ENCODE results near the gene CALHM2. TPM values are rescaled to one million over a fixed set of nuclear protein-coding genes. Genes with fewer than 3 reads are reported as not detected.
A peak's percentile ranks its signal among the peaks of the same experiment; 100 is the strongest.

The CALHM2 gene
- total RNA-seq (2012; rRNA removed) = 2.2 and 2.5 TPM in 2 replicates
- polyA plus RNA-seq (2012; rRNA removed) = 7.9 and 9.0 TPM in 2 replicates
- polyA plus RNA-seq (2012; cell fraction: cytosol; rRNA removed) = 7.2 and 13.4 TPM in 2 replicates
- polyA plus RNA-seq (2012; cell fraction: nucleus; rRNA removed; ENCODE audit: low replicate concordance) = 7.4 and 12.8 TPM in 2 replicates
- percentile 20 among the genes with signal in this experiment for Bru-seq, nascent RNA
- percentile 38 among the genes with signal in this experiment for BruChase-seq, experiment 1, labeled RNA remaining after a 6-hour chase
- BruChase-seq, experiment 2, labeled RNA remaining after a 2-hour chase = percentile 44 among the genes with signal in this experiment
- long read RNA-seq, partial matches to known transcripts = 2 of 9 reads
- long read RNA-seq, other reads (novel, unspliced or antisense) = 6 of 9 reads

DNA sequence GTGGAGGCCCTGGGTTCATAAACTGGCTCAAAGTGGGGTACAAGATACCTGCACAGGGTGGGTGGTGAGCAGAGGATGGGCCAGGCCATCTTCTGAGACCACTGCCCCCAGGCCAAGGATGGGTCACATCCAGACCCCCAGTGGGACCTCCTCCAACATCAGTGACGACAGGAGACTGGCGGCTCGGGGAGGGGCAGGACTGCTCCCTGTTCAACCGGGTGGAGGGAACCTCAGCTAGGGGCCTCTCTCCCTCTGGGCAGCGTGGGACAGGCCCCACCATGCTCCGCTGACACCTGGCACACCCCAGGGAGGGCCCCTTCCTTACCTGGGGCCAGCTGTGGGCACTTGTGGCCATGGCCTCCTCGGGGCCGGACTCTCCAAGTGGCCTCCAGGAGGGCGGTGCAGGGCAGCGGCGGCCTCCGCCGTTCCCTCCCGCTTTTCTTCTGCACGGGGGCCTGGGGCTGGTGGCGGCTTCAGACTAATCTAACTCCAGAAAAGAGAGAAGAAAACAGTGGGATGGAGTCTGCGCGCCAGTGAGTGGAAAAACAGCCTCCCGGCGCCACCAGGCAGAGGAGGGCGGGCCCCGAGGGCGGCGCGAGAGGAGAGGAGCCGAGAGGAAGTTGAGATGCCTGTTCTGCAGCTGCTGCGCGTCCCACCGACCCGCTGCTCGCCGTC lies at the start of gene CALHM2:
Gene CALHM2 (minus strand): TSS at position 540 of the 675 bp plus-strand sequence. CDS start 2,429 bp downstream, outside the sequence.
- Histone ChIP-seq H3K9ac (ENCODE audit: low read depth, low read length) (peak within 1 kb of the TSS; percentile 43), H2AK5ac (ENCODE audit: low read depth, low read length) (peak within 1 kb of the TSS; percentile 94), H3K9me1 (ENCODE audit: insufficient read depth, low read length) (peaks cover 8% of the 10 kb centered on the region), H2BK15ac (ENCODE audit: low read depth, low read length) (peak within 1 kb of the TSS; percentile 35; the same call in 1 of the 3 replicates), H2BK120ac (ENCODE audit: low read depth, low read length) (peak within 1 kb of the TSS; percentile 46), H3K27ac (ENCODE audit: insufficient read depth, low read length) (peak within 1 kb of the TSS; percentile 25; the same call in 1 of the 2 replicates), H3K36me3 (ENCODE audit: control insufficient read depth, insufficient read depth, low read length) (peaks cover 13% of the 10 kb centered on the region), H4K91ac (ENCODE audit: insufficient read depth, low read depth, low read length) (peak within 1 kb of the TSS; percentile 82), H4K20me1 (ENCODE audit: insufficient read depth, low read length) (peaks cover 9% of the 10 kb centered on the region; the same call in 1 of the 2 replicates), H3K14ac (replicated peaks; ENCODE audit: low read depth, low read length) (peak within 1 kb of the TSS; percentile 90), H3K23ac (ENCODE audit: low read depth, low read length) (peak within 1 kb of the TSS; percentile 79), H2AK9ac (replicated peaks; ENCODE audit: low read depth, low read length, poor library complexity) (peak within 1 kb of the TSS; percentile 99), H3K27me3 (ENCODE audit: control insufficient read depth, insufficient read depth, low read length) (no peaks in the 10 kb centered on the region), H2BK5ac (ENCODE audit: low read depth, low read length, poor library complexity, severe bottlenecking) (no peak within 1 kb of the TSS), H3K9me3 (ENCODE audit: control insufficient read depth, insufficient read depth, low read length) (no peaks in the 10 kb centered on the region), H2AFZ (replicated peaks; ENCODE audit: low read length, poor library complexity) (peak within 1 kb of the TSS; percentile 98), H3K4ac (ENCODE audit: low read depth, low read length) (peak within 1 kb of the TSS; percentile 87), H3K4me1 (ENCODE audit: control insufficient read depth, insufficient read depth, low read length) (peaks cover 11% of the 10 kb centered on the region; the same call in 1 of the 2 replicates), H3K56ac (ENCODE audit: extremely low read depth, insufficient read depth, low read length) (no peak within 1 kb of the TSS), H2BK20ac (ENCODE audit: low read depth, low read length) (no peak within 1 kb of the TSS), H3K18ac (ENCODE audit: low read depth, low read length) (peak within 1 kb of the TSS; percentile 71; the same call in 1 of the 2 replicates), H3K4me2 (ENCODE audit: low read depth, low read length) (peak within 1 kb of the TSS; percentile 86), H4K5ac (ENCODE audit: low read depth, low read length) (peak within 1 kb of the TSS; percentile 92), H3K79me1 (ENCODE audit: low read depth in 1 of 2, low read length in 2 of 2) (peaks cover 0 to 34% of the 10 kb centered on the region in 2 experiments; a peak in 1 of 4 replicates), H4K8ac (ENCODE audit: low read depth in 2 of 2, low read length in 2 of 2) (peak within 1 kb of the TSS; percentile 61 to 93; a peak in 3 of 4 replicates), H3K4me3 (ENCODE audit: insufficient read depth, low read depth, low read length) (peak within 1 kb of the TSS; percentile 49)
- TF ChIP-seq, protein P1, sequence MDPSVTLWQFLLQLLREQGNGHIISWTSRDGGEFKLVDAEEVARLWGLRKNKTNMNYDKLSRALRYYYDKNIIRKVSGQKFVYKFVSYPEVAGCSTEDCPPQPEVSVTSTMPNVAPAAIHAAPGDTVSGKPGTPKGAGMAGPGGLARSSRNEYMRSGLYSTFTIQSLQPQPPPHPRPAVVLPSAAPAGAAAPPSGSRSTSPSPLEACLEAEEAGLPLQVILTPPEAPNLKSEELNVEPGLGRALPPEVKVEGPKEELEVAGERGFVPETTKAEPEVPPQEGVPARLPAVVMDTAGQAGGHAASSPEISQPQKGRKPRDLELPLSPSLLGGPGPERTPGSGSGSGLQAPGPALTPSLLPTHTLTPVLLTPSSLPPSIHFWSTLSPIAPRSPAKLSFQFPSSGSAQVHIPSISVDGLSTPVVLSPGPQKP (IDR thresholded peaks at IDR 0.05; ENCODE audit: borderline replicate concordance, low read depth, low read length) = no peak
- TF ChIP-seq RCOR1 (IDR thresholded peaks at IDR 0.05; ENCODE audit: insufficient replicate concordance, low read length) (no peak), MAFK (IDR thresholded peaks at IDR 0.05; ENCODE audit: low read depth, low read length) (no peak), CTCF (conservative IDR thresholded peaks at IDR 0.05; ENCODE audit: low read depth, low read length) (no peak), BHLHE40 (IDR thresholded peaks at IDR 0.05; ENCODE audit: low read depth, low read length) (no peak), FOS (IDR thresholded peaks at IDR 0.05; ENCODE audit: low read depth, low read length) (no peak), MXI1 (IDR thresholded peaks at IDR 0.05; ENCODE audit: borderline replicate concordance, low read depth, low read length) (no peak), CHD1 (IDR thresholded peaks at IDR 0.05; ENCODE audit: low read depth, low read length) (no peak)
- TF ChIP-seq, protein P2, sequence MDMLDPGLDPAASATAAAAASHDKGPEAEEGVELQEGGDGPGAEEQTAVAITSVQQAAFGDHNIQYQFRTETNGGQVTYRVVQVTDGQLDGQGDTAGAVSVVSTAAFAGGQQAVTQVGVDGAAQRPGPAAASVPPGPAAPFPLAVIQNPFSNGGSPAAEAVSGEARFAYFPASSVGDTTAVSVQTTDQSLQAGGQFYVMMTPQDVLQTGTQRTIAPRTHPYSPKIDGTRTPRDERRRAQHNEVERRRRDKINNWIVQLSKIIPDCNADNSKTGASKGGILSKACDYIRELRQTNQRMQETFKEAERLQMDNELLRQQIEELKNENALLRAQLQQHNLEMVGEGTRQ (IDR thresholded peaks at IDR 0.05; ENCODE audit: low read depth, low read length) = no peak
- in situ Hi-C loops (cut with MboI; ENCODE audit: low sequenced_read_pairs) (no loop called here), intact Hi-C loops (cut with micrococcal nuclease) (no loop called here), dilution Hi-C loops (cut with HindIII; ENCODE audit: low sequenced_read_pairs, unreplicated experiment) (no loop called here)
- ChIA-PET CTCF (no interaction called here), POLR2A (ENCODE audit: unreplicated experiment) (no interaction called here)
- WGBS, 2 experiments (ENCODE audit: extremely low coverage in 2 of 2, insufficient read length in 1 of 2) = 8% methylated on average over 10 of the region's 32 CpGs; no CpG with 5 or more reads in 1 of the 2 experiments
- peak; percentile 41 for DNase-seq
- no TSS peak for BruUV-seq (replicated peaks)
- ATAC-seq (ENCODE audit: low read depth) = peak; percentile 81
